ENCODE measurements around the gene EVA1B.

EVA1B gene, protein sequence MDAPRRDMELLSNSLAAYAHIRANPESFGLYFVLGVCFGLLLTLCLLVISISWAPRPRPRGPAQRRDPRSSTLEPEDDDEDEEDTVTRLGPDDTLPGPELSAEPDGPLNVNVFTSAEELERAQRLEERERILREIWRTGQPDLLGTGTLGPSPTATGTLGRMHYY

DNA sequence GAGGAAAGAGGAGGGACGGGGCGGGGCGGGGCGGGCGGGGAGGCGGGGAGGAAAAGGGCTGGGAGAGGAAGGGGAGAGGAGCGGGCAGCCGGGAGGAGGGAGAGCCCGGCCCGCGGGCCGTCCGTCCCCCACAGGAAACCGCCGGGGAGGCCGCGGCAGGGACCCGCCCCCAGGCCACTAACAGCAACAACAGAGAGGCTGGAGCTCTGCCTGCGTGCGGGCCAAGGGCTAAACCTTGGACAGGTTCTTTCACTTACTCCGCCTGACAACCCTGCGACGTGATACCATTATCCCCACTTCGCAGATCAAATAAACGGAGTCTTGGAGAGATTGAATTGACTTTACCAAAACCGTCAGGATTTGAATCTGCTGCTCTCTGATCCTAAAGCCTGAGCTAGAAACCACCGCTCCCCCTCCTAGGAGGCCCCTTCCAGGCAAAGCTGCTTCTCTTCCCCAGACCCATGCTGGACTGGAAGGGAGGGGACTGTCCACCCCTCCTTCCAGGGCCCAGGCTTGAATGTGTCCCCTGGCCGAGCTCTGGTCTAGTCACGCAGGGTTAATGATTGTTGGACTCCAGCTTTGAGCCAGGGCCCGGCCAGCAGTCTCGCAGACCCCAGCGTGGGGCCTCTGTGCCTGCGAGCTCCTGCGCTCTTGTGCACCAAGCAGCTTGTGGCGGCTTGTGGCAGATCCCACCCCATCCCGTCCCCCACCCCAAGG lies at the start of gene EVA1B:
EVA1B (minus strand) TSS at position 10 of the 717 bp plus-strand sequence. CDS start 608 bp downstream, outside the sequence.
- DNase-seq = peak in 2 of 3 donors; percentile 65 to 80

- DNase-seq = no peak
Observed at GRCh38 chr1:36372617-36373016, 49.2 kb upstream of the EVA1B start.

DNA sequence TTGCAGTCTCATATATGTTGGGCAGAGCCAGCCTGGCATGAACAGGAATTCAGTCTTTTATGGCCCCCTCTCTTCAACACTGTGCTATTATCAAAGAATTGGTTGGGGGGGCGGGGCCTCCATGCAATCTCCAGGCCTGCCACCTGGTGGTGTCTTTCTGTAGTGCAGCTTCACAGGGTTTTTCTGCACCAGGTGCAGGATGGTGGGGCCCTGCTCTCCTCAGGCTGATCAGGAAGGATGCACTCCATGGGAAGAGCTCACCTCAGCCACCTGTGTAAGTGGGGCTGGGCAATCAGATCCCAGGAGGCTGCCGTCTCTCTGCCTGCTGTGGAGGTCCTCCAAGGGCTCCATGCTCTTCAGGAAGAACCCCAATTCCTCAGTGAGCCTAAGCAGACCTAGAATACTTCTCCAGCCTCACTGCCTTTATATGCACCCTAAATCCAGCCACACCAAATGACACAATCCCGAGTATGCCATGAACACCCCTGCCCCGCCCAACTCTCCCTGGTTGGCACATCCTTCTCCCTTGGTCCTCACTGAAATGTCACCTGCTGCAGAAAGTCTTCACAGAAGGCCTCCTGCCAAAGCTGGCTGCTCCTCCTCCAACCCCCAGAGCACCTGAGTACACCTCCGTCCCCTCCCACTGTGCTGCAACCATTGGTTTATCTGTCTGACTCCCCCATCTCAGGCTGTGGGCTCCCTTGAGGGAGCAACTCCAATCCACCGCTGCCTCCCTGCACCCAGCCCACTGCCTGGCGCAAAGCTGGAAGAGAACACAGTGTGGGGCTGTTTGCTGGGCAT lies 45.8 kb upstream of the EVA1B start:
- peak; percentile 72 to 86 (median 82) for DNase-seq

- no peak for DNase-seq
Observed at GRCh38 chr1:36367798-36368197, 44.4 kb upstream of the EVA1B start.

DNA sequence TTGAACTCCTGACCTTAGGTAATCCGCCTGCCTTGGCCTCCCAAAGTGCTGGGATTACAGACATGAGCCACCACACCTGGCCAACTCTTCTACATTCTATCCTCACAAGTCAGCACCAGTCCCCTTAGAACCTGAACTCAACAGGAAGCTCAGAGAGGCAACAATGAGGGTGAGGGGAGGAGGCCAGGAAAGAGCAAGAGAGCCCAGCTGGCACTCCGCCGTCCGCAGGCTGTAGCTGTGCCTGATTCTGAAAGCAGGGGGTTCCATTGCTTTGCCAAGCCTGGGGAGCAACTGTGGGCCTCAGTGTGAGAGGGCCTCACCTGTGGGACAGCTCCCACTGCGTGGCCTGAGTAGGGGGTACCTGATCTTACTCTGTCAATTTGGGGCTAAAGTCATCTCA lies 43.6 kb upstream of the EVA1B start:
- DNase-seq = no peak

- DNase-seq = peak; percentile 71 to 77 (median 74)
Observed at GRCh38 chr1:36366091-36366661, 42.7 kb upstream of the EVA1B start.

DNA sequence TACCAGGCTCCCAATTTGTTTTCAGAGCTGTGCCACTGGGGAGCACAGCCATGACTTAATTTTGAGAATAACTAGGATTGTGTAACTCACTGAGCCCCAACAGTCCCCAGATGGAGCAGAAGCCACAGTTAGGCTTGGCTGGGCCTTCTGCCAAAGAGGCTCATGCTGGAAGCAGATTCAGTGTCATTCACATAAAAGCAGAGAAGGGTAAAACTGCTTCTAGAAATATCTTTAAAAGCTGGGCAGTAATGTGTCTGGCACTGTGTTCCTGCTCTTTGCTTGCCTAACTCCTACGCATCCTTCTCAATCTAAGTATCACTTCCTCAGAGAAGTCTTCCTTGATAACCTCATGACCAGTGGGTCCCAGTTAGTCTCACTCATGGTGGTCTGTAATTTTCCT lies 41.9 kb upstream of the EVA1B start:
- peak; percentile 78 to 89 (median 89) for DNase-seq

- peak; percentile 63 to 65 (median 63) for DNase-seq
Observed at GRCh38 chr1:36359911-36360550, 36.6 kb upstream of the EVA1B start.

DNA sequence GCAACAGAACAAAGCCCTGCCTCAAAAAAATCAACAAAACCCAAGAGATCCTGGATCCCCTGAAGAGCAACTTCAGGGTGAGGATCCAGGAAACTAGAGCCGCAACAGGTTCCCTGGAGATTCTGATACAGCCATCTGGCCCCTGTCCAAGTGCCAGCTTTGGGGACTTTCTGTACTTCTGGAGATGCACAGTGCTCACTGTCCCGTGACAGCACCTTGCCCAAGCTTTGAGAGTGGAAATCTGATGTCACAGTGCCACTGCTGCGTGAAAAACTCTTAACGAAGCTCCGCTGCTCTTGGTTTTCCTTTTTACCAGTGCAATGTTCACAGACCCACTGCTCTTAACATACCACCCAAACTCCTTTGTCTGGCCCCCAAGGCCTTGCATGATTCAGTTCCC lies 35.9 kb upstream of the EVA1B start:
- DNase-seq = no peak

DNA sequence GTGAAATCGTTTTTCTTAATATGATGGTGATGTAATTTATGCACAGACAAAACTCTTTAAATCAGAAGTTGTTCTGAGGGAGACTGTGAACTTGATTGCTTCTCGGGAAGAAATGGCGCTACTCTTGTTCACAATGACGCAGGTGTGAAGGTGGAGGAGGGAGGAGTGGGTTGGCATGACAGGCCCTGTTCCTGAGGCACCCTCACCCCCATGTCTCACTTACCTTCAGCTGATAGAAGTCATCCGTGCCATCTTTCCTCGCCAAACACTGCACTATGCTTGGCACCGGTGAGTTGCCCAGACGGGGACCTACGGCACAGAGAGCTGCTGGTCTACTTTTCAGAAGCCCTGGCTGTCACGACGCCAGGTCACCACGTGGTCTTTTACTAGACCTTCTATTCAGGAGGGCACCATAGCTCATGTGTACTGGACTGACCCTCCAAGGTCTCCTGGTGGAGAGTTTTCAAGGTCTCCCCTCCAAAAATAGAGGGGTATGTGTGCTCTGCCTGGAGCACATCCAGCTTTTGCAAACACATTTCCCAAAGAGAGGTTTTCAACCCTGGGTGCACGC lies 35.2 kb upstream of the EVA1B start:
- DNase-seq = no peak

GRCh38 chr1:36355811-36356210 lies 32.4 kb upstream of the EVA1B start:
- no peak for DNase-seq

GRCh38 chr1:36354486-36354885 lies 31.0 kb upstream of the EVA1B start:
- DNase-seq = no peak

DNA sequence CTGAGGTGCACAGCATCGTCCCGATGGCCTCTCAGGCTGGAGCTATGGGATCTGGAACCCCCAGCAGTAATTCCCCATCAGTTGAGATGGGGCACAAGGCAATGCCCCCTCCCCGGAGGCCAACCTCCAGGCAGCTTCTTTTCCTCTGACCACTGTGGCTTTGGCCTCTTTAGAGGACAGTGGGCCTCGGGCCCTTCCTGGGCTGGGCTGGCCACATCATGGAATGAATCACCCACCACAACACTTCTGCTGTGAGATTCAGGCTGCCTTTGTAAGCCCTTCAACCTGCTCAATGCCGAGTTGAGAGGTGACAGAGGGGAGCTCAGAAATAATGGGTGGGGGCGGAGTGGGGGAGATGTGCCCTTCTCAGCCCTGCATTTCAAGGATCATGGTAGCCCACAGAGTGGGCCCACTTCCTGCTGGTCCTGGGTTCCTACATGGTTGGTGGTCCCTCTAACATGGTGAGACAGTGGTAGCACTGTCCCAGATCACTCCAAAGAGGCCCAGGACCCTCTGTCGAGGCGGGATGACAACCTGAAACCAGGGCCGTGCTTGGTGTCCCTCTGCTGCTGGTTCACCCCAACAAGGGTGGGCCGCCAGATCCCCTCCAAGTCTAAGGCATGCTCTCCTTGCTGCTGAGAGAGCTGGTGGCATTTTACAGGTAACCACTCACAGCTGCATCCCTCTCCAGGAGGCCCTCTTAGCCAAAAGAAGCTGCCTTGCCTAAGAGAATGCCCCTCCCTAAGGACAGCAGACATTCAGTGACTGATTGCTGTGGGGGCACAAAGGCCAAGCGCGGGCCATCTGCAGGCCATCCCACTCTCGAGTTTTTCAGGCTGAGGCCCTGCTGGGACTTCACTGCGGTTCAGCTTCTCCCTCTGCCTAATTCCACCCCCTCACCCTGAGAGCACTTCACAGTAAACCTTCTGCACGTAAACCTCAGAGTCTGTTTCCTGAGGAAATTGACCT lies 29.7 kb upstream of the EVA1B start:
- DNase-seq = no peak

GRCh38 chr1:36352125-36352909 lies 28.9 kb upstream of the EVA1B start:
- DNase-seq = no peak

DNA sequence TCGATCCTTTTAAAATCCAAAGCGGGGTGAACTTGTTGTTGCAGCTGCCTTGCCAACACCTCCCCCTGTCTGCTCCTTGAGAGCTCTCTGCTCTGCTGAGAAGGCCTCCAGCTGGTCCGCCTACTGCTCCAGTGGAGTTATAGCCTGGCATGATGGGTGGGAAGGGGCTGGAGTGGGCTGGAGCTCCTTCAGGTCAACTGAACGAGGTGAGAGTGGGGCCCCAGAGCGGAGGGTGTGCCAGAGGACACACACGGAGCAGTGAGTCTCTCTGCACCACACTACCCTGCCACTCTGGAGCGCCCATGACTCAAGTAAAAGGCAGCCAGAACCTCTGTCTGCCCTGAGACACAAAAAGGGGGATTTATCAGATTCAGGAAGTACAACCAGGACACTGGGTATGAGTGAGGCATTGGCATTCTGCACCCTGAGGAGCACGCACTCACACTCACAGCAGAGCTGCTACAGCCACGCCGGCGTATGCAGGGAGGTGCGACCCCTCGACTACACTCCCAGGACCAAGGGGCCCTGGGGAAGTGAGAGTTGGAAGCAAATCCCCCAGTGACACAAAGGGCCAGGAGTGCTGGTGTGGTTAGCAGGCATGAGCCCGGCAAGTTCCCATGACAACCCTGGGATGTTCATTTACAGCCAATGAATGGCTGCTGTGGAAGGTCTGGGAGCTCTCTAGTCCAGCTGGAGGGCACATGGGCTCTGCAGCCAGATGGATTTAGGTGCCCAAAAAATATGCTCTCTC lies 28.0 kb upstream of the EVA1B start:
- DNase-seq = peak; percentile 73 to 84 (median 76)

DNA sequence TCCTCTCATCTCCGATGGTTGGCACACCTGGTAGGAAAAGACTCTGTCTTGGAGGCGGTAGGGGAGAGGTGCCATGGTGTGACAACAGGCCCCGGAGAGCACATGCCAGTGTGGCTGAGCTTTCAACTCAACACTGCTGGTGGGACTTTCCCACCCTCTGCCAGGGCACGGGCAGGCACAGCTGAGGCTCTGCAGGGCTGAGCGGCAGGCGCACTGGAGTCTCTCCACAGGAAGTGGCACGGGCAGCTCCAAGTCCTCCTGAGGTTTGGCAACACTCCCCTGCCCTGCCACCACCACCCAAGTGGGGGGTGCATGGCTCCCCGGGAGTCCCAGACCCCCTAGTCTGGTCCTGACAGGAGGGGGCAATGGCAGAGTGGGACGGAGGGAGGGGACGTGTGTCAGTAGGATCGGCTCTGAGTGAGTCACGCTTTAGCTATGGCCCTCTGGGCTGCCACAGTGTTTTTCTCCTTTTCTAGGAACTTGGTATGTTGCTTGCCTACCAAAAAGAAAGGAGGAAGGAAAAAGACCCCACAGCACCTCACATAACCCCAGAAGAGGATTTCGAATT lies 27.3 kb upstream of the EVA1B start:
- peak; percentile 67 to 78 (median 70) for DNase-seq

DNA sequence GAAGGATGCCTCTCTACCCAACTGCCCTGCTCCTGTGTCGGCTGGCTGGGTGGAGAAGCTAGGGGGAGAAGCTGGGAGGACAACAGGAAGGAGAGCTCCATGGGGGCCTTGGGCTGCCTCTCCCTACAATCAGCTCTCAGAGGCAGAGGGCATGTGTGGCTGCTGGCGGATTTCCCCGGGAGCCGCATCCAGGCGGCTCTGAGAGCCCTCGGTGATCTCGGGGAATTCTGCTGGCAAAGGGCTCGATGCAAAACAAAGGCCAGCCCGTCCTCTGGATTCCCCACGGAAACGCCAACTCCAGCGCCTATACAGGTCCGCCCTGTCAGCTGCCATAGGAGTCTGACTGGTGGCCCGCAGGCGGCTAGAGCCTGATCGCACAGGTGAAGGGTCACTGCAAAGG lies 26.4 kb upstream of the EVA1B start:
- DNase-seq = no peak

GRCh38 chr1:36349241-36349671 lies 25.8 kb upstream of the EVA1B start:
- peak; percentile 34 to 42 (median 40) for DNase-seq

DNA sequence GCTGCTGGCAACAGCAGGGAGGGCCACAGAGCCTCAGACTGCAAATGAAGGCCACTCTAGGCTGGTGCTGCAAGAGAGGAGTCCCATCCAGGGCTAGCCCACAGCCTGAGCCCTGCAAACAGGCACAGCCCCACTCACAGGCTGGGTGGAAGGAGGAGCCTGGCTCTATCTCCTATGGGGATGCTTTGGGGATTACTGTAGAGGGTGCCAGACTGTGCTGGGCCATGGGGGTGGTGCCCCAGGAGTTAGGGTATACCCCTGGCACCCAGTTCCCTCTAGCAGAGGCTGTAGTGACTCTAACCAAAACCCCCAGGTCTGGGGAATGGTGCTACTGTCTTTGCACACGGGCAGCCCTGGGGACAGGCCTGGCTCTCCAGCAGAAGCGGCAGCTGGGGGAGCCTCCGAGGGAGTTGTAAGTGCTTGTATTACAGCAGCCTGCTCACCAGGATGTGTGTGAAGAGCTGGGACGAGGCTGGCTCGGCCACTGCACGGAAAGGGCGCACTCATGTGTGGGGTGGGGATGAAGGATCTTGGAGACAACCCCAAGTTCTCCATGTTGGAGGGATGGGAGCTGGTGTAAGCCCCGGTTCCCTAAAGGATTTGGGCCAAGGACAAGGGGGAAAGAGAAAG lies 23.4 kb upstream of the EVA1B start:
- DNase-seq = no peak

Measured in suppressor macrophage treated with lipopolysaccharide for 1 hour (primary cell).